WTC11 (cell line): ENCODE results near the gene PRPF8. TPM values are rescaled to one million over a fixed set of nuclear protein-coding genes. Genes with fewer than 3 reads are reported as not detected.

ENCODE experiments used
- CREM ChIP-seq: sonication (generic); formaldehyde crosslinking; IDR thresholded peaks from 2 replicates; pipeline ENCODE4 v1.8.1; 2022; ENCODE audit warnings: mild to moderate bottlenecking, missing genetic modification reagents, moderate library complexity
- GRHL2 ChIP-seq: fragments of 250-450 bp; sonication (Bioruptor Pico); IDR thresholded peaks from 2 replicates; pipeline ENCODE4 v1.8.0; 2022; ENCODE audit warnings: mild to moderate bottlenecking, moderate library complexity; ENCODE audit not compliant: insufficient replicate concordance, severe bottlenecking
- HMGA2 ChIP-seq: fragments of 250-450 bp; sonication (Bioruptor Pico); IDR thresholded peaks from 2 replicates; pipeline ENCODE4 v1.4.0; 2021; ENCODE audit warnings: mild to moderate bottlenecking, moderate library complexity
- IRF2 ChIP-seq: sonication (generic); formaldehyde crosslinking; IDR thresholded peaks from 2 replicates; pipeline ENCODE4 v1.8.0; 2022; ENCODE audit warnings: low read depth, missing genetic modification reagents, borderline replicate concordance
- KAT7 ChIP-seq: sonication (generic); formaldehyde crosslinking; IDR thresholded peaks from 2 replicates; pipeline ENCODE4 v1.8.1; 2023; ENCODE audit warnings: missing genetic modification reagents, mild to moderate bottlenecking, borderline replicate concordance
- NFATC4 ChIP-seq: fragments of 250-450 bp; sonication (Bioruptor Pico); IDR thresholded peaks from 2 replicates; pipeline ENCODE4 v1.9.0; 2021; ENCODE audit warnings: mild to moderate bottlenecking
- NFYB ChIP-seq: sonication (generic); formaldehyde crosslinking; conservative IDR thresholded peaks from 2 replicates; pipeline ENCODE4 v1.8.0; 2022; ENCODE audit warnings: low read depth, missing genetic modification reagents
- OVOL2 ChIP-seq: fragments of 250-450 bp; sonication (Bioruptor Pico); IDR thresholded peaks from 2 replicates; pipeline ENCODE4 v1.9.0; 2021; ENCODE audit warnings: mild to moderate bottlenecking, borderline replicate concordance
- SMAD3 ChIP-seq: sonication (generic); formaldehyde crosslinking; IDR thresholded peaks from 2 replicates; pipeline ENCODE4 v1.8.0; 2022; ENCODE audit warnings: missing genetic modification reagents, mild to moderate bottlenecking, borderline replicate concordance
- TEAD1 ChIP-seq: sonication (generic); formaldehyde crosslinking; IDR thresholded peaks from 2 replicates; pipeline ENCODE4 v1.8.0; 2022; ENCODE audit warnings: mild to moderate bottlenecking, missing genetic modification reagents
- TEAD4 ChIP-seq: sonication (generic); formaldehyde crosslinking; IDR thresholded peaks from 2 replicates; pipeline ENCODE4 v1.8.0; 2022; ENCODE audit warnings: mild to moderate bottlenecking, missing genetic modification reagents
- TP53 ChIP-seq: sonication (generic); formaldehyde crosslinking; IDR thresholded peaks from 2 replicates; pipeline ENCODE4 v1.8.1; 2023; ENCODE audit warnings: mild to moderate bottlenecking, missing genetic modification reagents
- ZNF219 ChIP-seq: sonication (generic); formaldehyde crosslinking; IDR thresholded peaks from 2 replicates; pipeline ENCODE4 v1.8.0; 2023; ENCODE audit warnings: missing genetic modification reagents, mild to moderate bottlenecking, borderline replicate concordance
- ZNF416 ChIP-seq: fragments of 250-450 bp; sonication (Bioruptor Pico); IDR thresholded peaks from 2 replicates; pipeline ENCODE4 v1.9.0; 2021; ENCODE audit warnings: mild to moderate bottlenecking, inconsistent platforms
- total RNA-seq: library from RNA; stranded (reverse); gene quantifications from 3 replicates; pipeline ENCODE4 v1.2.3, GENCODE V29; 2021
- TF ChIP-seq, protein P1 (sequence below): sonication (generic); formaldehyde crosslinking; IDR thresholded peaks from 2 replicates; pipeline ENCODE4 v1.8.0; 2022; ENCODE audit warnings: missing genetic modification reagents
- TF ChIP-seq, protein P2 (sequence below): sonication (generic); formaldehyde crosslinking; IDR thresholded peaks from 2 replicates; pipeline ENCODE4 v1.8.0; 2022; ENCODE audit warnings: mild to moderate bottlenecking, missing genetic modification reagents
- TF ChIP-seq, protein P3 (sequence below): fragments of 250-450 bp; sonication (Bioruptor Pico); IDR thresholded peaks from 2 replicates; pipeline ENCODE4 v1.9.0; 2021; ENCODE audit warnings: mild to moderate bottlenecking
- TF ChIP-seq, protein P4 (sequence below): sonication (generic); formaldehyde crosslinking; IDR thresholded peaks from 2 replicates; pipeline ENCODE4 v1.8.1; 2023; ENCODE audit warnings: mild to moderate bottlenecking, missing genetic modification reagents
- TF ChIP-seq, protein P5 (sequence below): sonication (generic); formaldehyde crosslinking; IDR thresholded peaks from 2 replicates; pipeline ENCODE4 v1.8.0; 2023; ENCODE audit warnings: missing genetic modification reagents, mild to moderate bottlenecking, borderline replicate concordance
- TF ChIP-seq, protein P6 (sequence below): fragments of 250-450 bp; sonication (Bioruptor Pico); conservative IDR thresholded peaks from 2 replicates; pipeline ENCODE4 v1.9.0; 2021; ENCODE audit warnings: mild to moderate bottlenecking
- TF ChIP-seq, protein P7 (sequence below): sonication (generic); formaldehyde crosslinking; IDR thresholded peaks from 2 replicates; pipeline ENCODE4 v1.8.0; 2022; ENCODE audit warnings: mild to moderate bottlenecking, missing genetic modification reagents

The PRPF8 gene
- total RNA-seq, 1 experiment from 2014 or later: 388 TPM

DNA sequence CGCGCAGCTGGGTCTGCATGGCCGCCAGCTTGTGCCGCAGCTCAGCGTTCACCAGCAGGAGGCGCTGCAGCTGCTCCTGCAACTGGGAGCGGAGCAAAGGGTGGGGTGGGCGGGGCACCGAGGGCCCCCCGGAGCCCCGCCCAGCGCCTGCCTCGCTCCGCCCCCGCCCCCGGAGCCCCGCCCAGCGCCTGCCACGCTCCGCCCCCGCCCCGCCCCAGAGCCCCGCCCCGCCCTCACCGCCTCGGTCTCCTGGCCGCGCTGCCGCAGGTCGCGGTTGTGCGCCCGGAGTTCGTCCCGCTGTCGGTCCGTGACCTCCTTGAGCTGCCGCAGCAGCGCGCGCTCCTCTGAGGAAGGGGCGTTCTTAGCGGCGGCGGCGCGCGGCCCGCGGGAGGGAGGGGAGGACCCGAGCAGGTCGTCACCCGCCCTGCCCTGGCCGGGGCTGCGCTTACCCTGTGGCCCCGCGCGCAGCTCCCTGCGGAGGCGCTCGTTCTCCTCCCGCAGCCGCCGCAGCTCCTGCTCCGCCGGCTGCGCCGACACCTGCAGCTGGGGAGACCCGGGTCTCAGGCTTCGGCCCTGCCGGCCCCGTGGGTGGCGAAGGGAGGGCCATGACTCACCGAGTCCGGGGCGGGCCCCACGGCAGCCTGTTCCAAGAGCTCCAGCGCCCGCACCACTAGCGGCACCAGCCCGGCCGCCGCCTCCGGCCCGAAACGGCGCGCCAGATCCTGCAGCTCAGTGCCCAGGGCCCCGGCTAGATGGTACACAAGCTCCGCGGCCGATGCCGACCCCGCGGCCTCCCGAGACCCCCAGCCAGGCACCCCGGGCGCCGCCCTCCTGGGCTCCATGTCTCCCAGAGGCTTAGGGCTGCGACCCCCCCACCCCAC is 35.5 kb downstream of the PRPF8 start (continued):
- TF ChIP-seq SMAD3: no peak
- TF ChIP-seq ZNF416 (CRISPR knock-in tag): no peak
- TF ChIP-seq IRF2 (CRISPR knock-in tag): no peak
- TF ChIP-seq NFYB (CRISPR knock-in tag): peak; percentile 25; the same call in 1 of the 2 replicates
- TF ChIP-seq, protein P1, sequence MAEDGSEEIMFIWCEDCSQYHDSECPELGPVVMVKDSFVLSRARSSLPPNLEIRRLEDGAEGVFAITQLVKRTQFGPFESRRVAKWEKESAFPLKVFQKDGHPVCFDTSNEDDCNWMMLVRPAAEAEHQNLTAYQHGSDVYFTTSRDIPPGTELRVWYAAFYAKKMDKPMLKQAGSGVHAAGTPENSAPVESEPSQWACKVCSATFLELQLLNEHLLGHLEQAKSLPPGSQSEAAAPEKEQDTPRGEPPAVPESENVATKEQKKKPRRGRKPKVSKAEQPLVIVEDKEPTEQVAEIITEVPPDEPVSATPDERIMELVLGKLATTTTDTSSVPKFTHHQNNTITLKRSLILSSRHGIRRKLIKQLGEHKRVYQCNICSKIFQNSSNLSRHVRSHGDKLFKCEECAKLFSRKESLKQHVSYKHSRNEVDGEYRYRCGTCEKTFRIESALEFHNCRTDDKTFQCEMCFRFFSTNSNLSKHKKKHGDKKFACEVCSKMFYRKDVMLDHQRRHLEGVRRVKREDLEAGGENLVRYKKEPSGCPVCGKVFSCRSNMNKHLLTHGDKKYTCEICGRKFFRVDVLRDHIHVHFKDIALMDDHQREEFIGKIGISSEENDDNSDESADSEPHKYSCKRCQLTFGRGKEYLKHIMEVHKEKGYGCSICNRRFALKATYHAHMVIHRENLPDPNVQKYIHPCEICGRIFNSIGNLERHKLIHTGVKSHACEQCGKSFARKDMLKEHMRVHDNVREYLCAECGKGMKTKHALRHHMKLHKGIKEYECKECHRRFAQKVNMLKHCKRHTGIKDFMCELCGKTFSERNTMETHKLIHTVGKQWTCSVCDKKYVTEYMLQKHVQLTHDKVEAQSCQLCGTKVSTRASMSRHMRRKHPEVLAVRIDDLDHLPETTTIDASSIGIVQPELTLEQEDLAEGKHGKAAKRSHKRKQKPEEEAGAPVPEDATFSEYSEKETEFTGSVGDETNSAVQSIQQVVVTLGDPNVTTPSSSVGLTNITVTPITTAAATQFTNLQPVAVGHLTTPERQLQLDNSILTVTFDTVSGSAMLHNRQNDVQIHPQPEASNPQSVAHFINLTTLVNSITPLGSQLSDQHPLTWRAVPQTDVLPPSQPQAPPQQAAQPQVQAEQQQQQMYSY: no peak
- no peak for TF ChIP-seq KAT7 (CRISPR knock-in tag)
- no peak for TF ChIP-seq TP53 (CRISPR knock-in tag)
- TF ChIP-seq ZNF219 (CRISPR knock-in tag): no peak
- TF ChIP-seq, protein P2, sequence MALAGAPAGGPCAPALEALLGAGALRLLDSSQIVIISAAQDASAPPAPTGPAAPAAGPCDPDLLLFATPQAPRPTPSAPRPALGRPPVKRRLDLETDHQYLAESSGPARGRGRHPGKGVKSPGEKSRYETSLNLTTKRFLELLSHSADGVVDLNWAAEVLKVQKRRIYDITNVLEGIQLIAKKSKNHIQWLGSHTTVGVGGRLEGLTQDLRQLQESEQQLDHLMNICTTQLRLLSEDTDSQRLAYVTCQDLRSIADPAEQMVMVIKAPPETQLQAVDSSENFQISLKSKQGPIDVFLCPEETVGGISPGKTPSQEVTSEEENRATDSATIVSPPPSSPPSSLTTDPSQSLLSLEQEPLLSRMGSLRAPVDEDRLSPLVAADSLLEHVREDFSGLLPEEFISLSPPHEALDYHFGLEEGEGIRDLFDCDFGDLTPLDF (CRISPR knock-in tag): no peak
- TF ChIP-seq, protein P3, sequence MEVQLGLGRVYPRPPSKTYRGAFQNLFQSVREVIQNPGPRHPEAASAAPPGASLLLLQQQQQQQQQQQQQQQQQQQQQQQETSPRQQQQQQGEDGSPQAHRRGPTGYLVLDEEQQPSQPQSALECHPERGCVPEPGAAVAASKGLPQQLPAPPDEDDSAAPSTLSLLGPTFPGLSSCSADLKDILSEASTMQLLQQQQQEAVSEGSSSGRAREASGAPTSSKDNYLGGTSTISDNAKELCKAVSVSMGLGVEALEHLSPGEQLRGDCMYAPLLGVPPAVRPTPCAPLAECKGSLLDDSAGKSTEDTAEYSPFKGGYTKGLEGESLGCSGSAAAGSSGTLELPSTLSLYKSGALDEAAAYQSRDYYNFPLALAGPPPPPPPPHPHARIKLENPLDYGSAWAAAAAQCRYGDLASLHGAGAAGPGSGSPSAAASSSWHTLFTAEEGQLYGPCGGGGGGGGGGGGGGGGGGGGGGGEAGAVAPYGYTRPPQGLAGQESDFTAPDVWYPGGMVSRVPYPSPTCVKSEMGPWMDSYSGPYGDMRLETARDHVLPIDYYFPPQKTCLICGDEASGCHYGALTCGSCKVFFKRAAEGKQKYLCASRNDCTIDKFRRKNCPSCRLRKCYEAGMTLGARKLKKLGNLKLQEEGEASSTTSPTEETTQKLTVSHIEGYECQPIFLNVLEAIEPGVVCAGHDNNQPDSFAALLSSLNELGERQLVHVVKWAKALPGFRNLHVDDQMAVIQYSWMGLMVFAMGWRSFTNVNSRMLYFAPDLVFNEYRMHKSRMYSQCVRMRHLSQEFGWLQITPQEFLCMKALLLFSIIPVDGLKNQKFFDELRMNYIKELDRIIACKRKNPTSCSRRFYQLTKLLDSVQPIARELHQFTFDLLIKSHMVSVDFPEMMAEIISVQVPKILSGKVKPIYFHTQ (CRISPR knock-in tag): no peak
- no peak for TF ChIP-seq OVOL2 (CRISPR knock-in tag)
- peak; percentile 14; the same call in 1 of the 2 replicates for TF ChIP-seq TEAD1 (CRISPR knock-in tag)
- TF ChIP-seq NFATC4 (CRISPR knock-in tag): no peak
- no peak for TF ChIP-seq HMGA2 (CRISPR knock-in tag)
- TF ChIP-seq, protein P4, sequence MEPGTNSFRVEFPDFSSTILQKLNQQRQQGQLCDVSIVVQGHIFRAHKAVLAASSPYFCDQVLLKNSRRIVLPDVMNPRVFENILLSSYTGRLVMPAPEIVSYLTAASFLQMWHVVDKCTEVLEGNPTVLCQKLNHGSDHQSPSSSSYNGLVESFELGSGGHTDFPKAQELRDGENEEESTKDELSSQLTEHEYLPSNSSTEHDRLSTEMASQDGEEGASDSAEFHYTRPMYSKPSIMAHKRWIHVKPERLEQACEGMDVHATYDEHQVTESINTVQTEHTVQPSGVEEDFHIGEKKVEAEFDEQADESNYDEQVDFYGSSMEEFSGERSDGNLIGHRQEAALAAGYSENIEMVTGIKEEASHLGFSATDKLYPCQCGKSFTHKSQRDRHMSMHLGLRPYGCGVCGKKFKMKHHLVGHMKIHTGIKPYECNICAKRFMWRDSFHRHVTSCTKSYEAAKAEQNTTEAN (CRISPR knock-in tag): 0 out of 2 replicates have a peak, but pooled peaks have one; percentile 22
- no peak for TF ChIP-seq TEAD4 (CRISPR knock-in tag)
- TF ChIP-seq, protein P5, sequence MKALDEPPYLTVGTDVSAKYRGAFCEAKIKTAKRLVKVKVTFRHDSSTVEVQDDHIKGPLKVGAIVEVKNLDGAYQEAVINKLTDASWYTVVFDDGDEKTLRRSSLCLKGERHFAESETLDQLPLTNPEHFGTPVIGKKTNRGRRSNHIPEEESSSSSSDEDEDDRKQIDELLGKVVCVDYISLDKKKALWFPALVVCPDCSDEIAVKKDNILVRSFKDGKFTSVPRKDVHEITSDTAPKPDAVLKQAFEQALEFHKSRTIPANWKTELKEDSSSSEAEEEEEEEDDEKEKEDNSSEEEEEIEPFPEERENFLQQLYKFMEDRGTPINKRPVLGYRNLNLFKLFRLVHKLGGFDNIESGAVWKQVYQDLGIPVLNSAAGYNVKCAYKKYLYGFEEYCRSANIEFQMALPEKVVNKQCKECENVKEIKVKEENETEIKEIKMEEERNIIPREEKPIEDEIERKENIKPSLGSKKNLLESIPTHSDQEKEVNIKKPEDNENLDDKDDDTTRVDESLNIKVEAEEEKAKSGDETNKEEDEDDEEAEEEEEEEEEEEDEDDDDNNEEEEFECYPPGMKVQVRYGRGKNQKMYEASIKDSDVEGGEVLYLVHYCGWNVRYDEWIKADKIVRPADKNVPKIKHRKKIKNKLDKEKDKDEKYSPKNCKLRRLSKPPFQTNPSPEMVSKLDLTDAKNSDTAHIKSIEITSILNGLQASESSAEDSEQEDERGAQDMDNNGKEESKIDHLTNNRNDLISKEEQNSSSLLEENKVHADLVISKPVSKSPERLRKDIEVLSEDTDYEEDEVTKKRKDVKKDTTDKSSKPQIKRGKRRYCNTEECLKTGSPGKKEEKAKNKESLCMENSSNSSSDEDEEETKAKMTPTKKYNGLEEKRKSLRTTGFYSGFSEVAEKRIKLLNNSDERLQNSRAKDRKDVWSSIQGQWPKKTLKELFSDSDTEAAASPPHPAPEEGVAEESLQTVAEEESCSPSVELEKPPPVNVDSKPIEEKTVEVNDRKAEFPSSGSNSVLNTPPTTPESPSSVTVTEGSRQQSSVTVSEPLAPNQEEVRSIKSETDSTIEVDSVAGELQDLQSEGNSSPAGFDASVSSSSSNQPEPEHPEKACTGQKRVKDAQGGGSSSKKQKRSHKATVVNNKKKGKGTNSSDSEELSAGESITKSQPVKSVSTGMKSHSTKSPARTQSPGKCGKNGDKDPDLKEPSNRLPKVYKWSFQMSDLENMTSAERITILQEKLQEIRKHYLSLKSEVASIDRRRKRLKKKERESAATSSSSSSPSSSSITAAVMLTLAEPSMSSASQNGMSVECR (CRISPR knock-in tag): peak; percentile 51; the same call in 1 of the 2 replicates
- no peak for TF ChIP-seq CREM (CRISPR knock-in tag)
- no peak for TF ChIP-seq GRHL2 (CRISPR knock-in tag)
- TF ChIP-seq, protein P6, sequence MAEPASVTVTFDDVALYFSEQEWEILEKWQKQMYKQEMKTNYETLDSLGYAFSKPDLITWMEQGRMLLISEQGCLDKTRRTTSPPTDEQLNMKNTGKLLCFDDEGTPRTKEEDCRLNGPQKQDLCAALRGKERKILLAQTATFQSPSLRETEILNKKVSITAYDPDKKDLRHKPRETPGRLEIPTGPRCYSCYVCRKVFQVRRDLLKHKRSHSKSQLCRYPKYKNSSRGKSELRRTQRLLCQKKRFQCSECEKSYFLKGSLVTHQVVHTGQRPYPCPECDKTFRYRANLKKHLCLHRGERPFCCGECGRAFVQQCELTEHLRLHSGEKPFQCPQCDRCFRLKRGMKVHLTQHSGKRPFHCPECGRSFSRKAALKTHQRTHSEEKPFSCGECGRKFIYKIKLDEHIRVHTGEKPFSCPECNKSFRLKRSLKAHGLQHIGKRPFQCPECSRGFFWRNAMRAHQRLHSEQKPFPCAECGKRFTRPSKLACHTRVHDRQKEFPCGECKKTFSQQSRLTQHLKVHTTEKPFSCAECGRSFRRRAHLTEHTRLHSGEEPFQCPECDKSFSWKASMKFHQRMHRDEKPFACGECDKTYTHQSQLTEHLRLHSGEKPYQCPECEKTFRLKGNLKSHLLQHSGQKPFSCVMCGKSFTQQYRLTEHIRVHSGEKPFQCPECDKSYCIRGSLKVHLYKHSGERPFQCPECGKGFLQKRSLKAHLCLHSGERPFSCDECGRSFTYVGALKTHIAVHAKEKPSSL: no peak
- TF ChIP-seq, protein P7, sequence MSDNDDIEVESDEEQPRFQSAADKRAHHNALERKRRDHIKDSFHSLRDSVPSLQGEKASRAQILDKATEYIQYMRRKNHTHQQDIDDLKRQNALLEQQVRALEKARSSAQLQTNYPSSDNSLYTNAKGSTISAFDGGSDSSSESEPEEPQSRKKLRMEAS (CRISPR knock-in tag): 0 out of 2 replicates have a peak, but pooled peaks have one; percentile 13
